SK-N-SH (cell line): ENCODE measurements around the gene MYCL. TPM values are rescaled to one million over a fixed set of nuclear protein-coding genes. Genes with fewer than 3 reads are reported as not detected.

Experiments
- CTCF ChIA-PET: fragments of 300-600, 350-600 bp; formaldehyde crosslinking; extraction: SDS; loops from one replicate; lab custom pipeline; 2021; lab: Yijun Ruan, JAX
- POLR2A ChIA-PET: fragments of 350-600 bp; sonication (Branson Sonifier 250); formaldehyde crosslinking; extraction: SDS; loops from one replicate; lab custom pipeline; 2020; ENCODE audit warnings: antibody characterized with exemption, inconsistent platforms; lab: Yijun Ruan, JAX
- DNase-seq: peaks from one replicate; pipeline ENCODE4 v3.0.0; 2012
- H2AFZ ChIP-seq: fragments of 200-600 bp; sonication (generic); 2 replicates; pipeline ENCODE4 v1.8.1; 2016; ENCODE audit warnings: antibody characterized with exemption, mild to moderate bottlenecking, low read depth
- H3F3A ChIP-seq: fragments of 200-600 bp; sonication (generic); replicated peaks from 2 replicates; pipeline ENCODE3; 2016; ENCODE audit warnings: antibody characterized with exemption, mild to moderate bottlenecking; ENCODE audit not compliant: insufficient read depth
- H3K27ac ChIP-seq, 2 experiments: fragments of 200-500 bp in 1 of 2; fragments of 200-600 bp in 1 of 2; sonication (Bioruptor generic) in 1 of 2; sonication (generic), shearing (Covaris generic) in 1 of 2; 2 replicates each; pipeline versions ENCODE4 v1.5.1 to v1.6.1; 2014 to 2016; ENCODE audit warnings: low read depth in 2 of 2, inconsistent platforms in 1 of 2, low read length in 1 of 2, mild to moderate bottlenecking in 1 of 2, mixed read lengths in 1 of 2
- H3K27me3 ChIP-seq: fragments of 200-600 bp; sonication (generic), shearing (Covaris generic); 2 replicates; pipeline ENCODE4 v1.6.1; 2016; ENCODE audit warnings: mixed run types; ENCODE audit not compliant: insufficient read depth
- H3K36me3 ChIP-seq, 2 experiments: fragments of 200-500 bp in 1 of 2; fragments of 200-600 bp in 1 of 2; sonication (Bioruptor generic) in 1 of 2; sonication (generic) in 1 of 2; replicated peaks in 1 of 2; 2 replicates each; pipeline versions ENCODE3 to v1.5.1; 2014 to 2016; ENCODE audit warnings: low read length in 1 of 2, mild to moderate bottlenecking in 1 of 2; ENCODE audit not compliant: insufficient read depth in 2 of 2, control insufficient read depth in 1 of 2
- H3K4me1 ChIP-seq, 2 experiments: fragments of 200-500 bp in 1 of 2; fragments of 200-600 bp in 1 of 2; sonication (Bioruptor generic) in 1 of 2; sonication (generic), shearing (Covaris generic) in 1 of 2; 2 replicates each; pipeline versions ENCODE4 v1.5.1 to v1.6.1; 2014 to 2016; ENCODE audit warnings: low read depth in 1 of 2, low read length in 1 of 2, mixed run types in 1 of 2; ENCODE audit not compliant: insufficient read depth in 2 of 2, control insufficient read depth in 1 of 2
- H3K4me2 ChIP-seq: fragments of 200-600 bp; sonication (generic), shearing (Covaris generic); 2 replicates; pipeline ENCODE4 v1.6.1; 2017; ENCODE audit warnings: mixed run types
- H3K4me3 ChIP-seq, 2 experiments: fragments of 200-500 bp in 1 of 2; fragments of 200-600 bp in 1 of 2; sonication (Bioruptor generic) in 1 of 2; sonication (generic), shearing (Covaris generic) in 1 of 2; 2 replicates each; pipeline versions ENCODE4 v1.5.1 to v1.8.1; 2014 to 2016; ENCODE audit warnings: low read depth in 2 of 2, inconsistent platforms in 1 of 2, low read length in 1 of 2, mild to moderate bottlenecking in 1 of 2, mixed read lengths in 1 of 2, moderate library complexity in 1 of 2
- H3K79me2 ChIP-seq: fragments of 200-600 bp; sonication (generic); 2 replicates; pipeline ENCODE4 v1.8.1; 2017; ENCODE audit warnings: mild to moderate bottlenecking; ENCODE audit not compliant: insufficient read depth
- H3K9ac ChIP-seq: fragments of 200-600 bp; sonication (generic); 2 replicates; pipeline ENCODE4 v1.6.1; 2017; ENCODE audit warnings: mixed run types
- H3K9me2 ChIP-seq: fragments of 200-600 bp; sonication (generic); 2 replicates; pipeline ENCODE4 v1.6.1; 2017; ENCODE audit warnings: mixed run types
- H3K9me3 ChIP-seq: fragments of 200-600 bp; sonication (generic); 2 replicates; pipeline ENCODE4 v1.6.1; 2017; ENCODE audit warnings: mixed run types, mild to moderate bottlenecking, moderate library complexity
- H4K20me1 ChIP-seq: fragments of 200-600 bp; sonication (generic); 2 replicates; pipeline ENCODE4 v1.6.1; 2017; ENCODE audit warnings: mild to moderate bottlenecking, mixed run types; ENCODE audit not compliant: insufficient read depth
- CTCF ChIP-seq: fragments of 200-600 bp; sonication (generic); IDR thresholded peaks from 2 replicates; pipeline ENCODE4 v1.6.1; 2017; ENCODE audit warnings: antibody characterized with exemption, mild to moderate bottlenecking, moderate library complexity
- ELF1 ChIP-seq: IDR thresholded peaks from 2 replicates; pipeline ENCODE4 v1.4.0; 2012
- FOSL2 ChIP-seq: IDR thresholded peaks from 2 replicates; pipeline ENCODE4 v1.4.0; 2012; ENCODE audit warnings: low read depth, mild to moderate bottlenecking, moderate library complexity, borderline replicate concordance
- GABPA ChIP-seq: IDR thresholded peaks from 2 replicates; pipeline ENCODE4 v1.4.0; 2012; ENCODE audit warnings: low read depth, mild to moderate bottlenecking
- GATA2 ChIP-seq: sonication (generic); formaldehyde crosslinking; IDR thresholded peaks from 2 replicates; pipeline ENCODE4 v1.5.0; 2020; ENCODE audit warnings: mild to moderate bottlenecking, missing genetic modification reagents
- JUND ChIP-seq: IDR thresholded peaks from 2 replicates; pipeline ENCODE4 v1.4.0; 2012
- NRF1 ChIP-seq: IDR thresholded peaks from 2 replicates; pipeline ENCODE4 v1.6.1; 2012; ENCODE audit warnings: low read depth, mild to moderate bottlenecking, low read length
- RAD21 ChIP-seq: IDR thresholded peaks from 2 replicates; pipeline ENCODE4 v1.6.1; 2012; ENCODE audit warnings: mild to moderate bottlenecking, low read length
- REST ChIP-seq: IDR thresholded peaks from 2 replicates; pipeline ENCODE4 v1.6.1; 2012; ENCODE audit warnings: mild to moderate bottlenecking, low read depth, low read length, moderate library complexity
- SMC3 ChIP-seq: IDR thresholded peaks from 2 replicates; pipeline ENCODE4 v1.6.1; 2012; ENCODE audit warnings: low read depth, low read length, improper control_type of control experiment
- TCF12 ChIP-seq: IDR thresholded peaks from 2 replicates; pipeline ENCODE4 v1.4.0; 2012
- ZBTB33 ChIP-seq: IDR thresholded peaks from 2 replicates; pipeline ENCODE4 v1.4.0; 2012; ENCODE audit warnings: low read depth, borderline replicate concordance
- WGBS: methylation state at CpG from one replicate; pipeline ENCODE4 v1.1.6; 2017; ENCODE audit warnings: low lambda C conversion rate; 5-methylcytosine and 5-hydroxymethylcytosine counted together
- polyA plus RNA-seq, 3 experiments: library from polyadenylated mRNA; depleted of rRNA; stranded (reverse); fragments of >200 nt; gene quantifications; 2 replicates each; pipeline ENCODE4 v1.2.3, GENCODE V29; 2012

The MYCL gene
- polyA plus RNA-seq, 1 of the 3 experiments (the other 2 are of a cell fraction) = 0.48 TPM

- no peak for TF ChIP-seq REST
Observed at GRCh38 chr1:39940253-39940652, 38.5 kb upstream of the MYCL start (continued).

- Histone ChIP-seq H2AFZ (no peak overlapping the region), H3K9ac (no peak overlapping the region), H3K27ac (no peak overlapping the region), H3K9me3 (no peaks in the 10 kb centered on the region), H3K4me2 (no peak overlapping the region), H3K36me3 (no peaks in the 10 kb centered on the region), H3K27me3 (peaks cover 5% of the 10 kb centered on the region; the same call in 1 of the 2 replicates), H3K79me2 (no peaks in the 10 kb centered on the region), H4K20me1 (no peaks in the 10 kb centered on the region), H3K4me1 (no peaks in the 10 kb centered on the region; a peak in 1 of 4 replicates)
- WGBS = 87% methylated on average over 8 of the region's 8 CpGs
- POLR2A ChIA-PET = no interaction called here
- TF ChIP-seq ELF1 (no peak), TCF12 (no peak), FOSL2 (no peak), NRF1 (no peak), CTCF (no peak), RAD21 (no peak), GABPA (no peak), SMC3 (no peak), REST (no peak), ZBTB33 (no peak), GATA2 (CRISPR knock-in tag) (no peak), JUND (no peak)
- TF ChIP-seq, all 33 proteins: peak for 0
- CTCF ChIA-PET = no interaction called here
- H3K4me3 ChIP-seq = no peak overlapping the region
- H3K9me2 ChIP-seq = no peaks in the 10 kb centered on the region
- no peak for DNase-seq
- H3F3A ChIP-seq = no peaks in the 10 kb centered on the region
Observed at GRCh38 chr1:39938856-39939255, 37.1 kb upstream of the MYCL start.
